ENCODE measurements around the gene SPARCL1. TPM values are rescaled to one million over a fixed set of nuclear protein-coding genes. Genes with fewer than 3 reads are reported as not detected.

Gene SPARCL1
- total RNA-seq, 1 donor from 2014 or later, result not detected

DNA sequence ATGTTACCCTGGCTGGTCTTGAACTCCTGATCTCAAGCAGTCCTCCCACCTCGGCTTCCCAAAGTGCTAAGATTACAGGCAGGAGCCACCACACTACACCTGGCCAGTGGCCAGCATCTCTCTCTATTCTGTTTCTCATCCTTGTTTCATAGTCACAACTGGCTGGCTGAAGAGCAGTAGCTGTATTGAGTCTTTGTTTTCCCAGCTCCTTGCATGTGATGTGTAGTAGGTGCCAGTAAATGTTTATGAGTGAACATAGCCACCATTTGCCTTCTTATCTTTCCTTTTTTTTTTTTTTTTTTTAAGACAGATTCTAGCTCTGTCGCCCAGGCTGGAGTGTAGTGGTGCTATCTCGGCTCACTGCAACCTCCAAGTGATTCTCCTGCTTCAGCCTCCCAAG lies 83.2 kb downstream of the SPARCL1 start:
- FAIRE-seq (no peak), DNase-seq (ENCODE audit: low read depth) (no peak)
- TF ChIP-seq CTCF (IDR thresholded peaks at IDR 0.05; ENCODE audit: insufficient read depth, low read length, severe bottlenecking), result no peak
- peaks cover under 1% of the 10 kb centered on the region for H3K36me3 ChIP-seq (ENCODE audit: control insufficient read depth, insufficient read depth, low read length)
- no peaks in the 10 kb centered on the region for H3K27me3 ChIP-seq (ENCODE audit: control insufficient read depth, insufficient read depth, low read length)
- no peak overlapping the region for H3K4me3 ChIP-seq (ENCODE audit: low read depth, low read length)

GRCh38 chr4:87444741-87445140 lies 84.4 kb downstream of the SPARCL1 start:
- H3K27me3 ChIP-seq (ENCODE audit: control insufficient read depth, insufficient read depth, low read length), result no peaks in the 10 kb centered on the region
- DNase-seq (ENCODE audit: low read depth), result no peak
- FAIRE-seq, result no peak
- no peak overlapping the region for H3K4me3 ChIP-seq (ENCODE audit: low read depth, low read length)
- H3K36me3 ChIP-seq (ENCODE audit: control insufficient read depth, insufficient read depth, low read length), result no peaks in the 10 kb centered on the region
- TF ChIP-seq CTCF (IDR thresholded peaks at IDR 0.05; ENCODE audit: insufficient read depth, low read length, severe bottlenecking), result no peak

- DNase-seq (ENCODE audit: low read depth) (peak; percentile 23), FAIRE-seq (no peak)
- no peaks in the 10 kb centered on the region for H3K27me3 ChIP-seq (ENCODE audit: control insufficient read depth, insufficient read depth, low read length)
- H3K4me3 ChIP-seq (ENCODE audit: low read depth, low read length), result no peak overlapping the region
- TF ChIP-seq CTCF (IDR thresholded peaks at IDR 0.05; ENCODE audit: insufficient read depth, low read length, severe bottlenecking), result no peak
- H3K36me3 ChIP-seq (ENCODE audit: control insufficient read depth, insufficient read depth, low read length), result peaks cover 3% of the 10 kb centered on the region
These were observed 86.3 kb downstream of the SPARCL1 start for GRCh38 chr4:87442889-87443288.

DNA sequence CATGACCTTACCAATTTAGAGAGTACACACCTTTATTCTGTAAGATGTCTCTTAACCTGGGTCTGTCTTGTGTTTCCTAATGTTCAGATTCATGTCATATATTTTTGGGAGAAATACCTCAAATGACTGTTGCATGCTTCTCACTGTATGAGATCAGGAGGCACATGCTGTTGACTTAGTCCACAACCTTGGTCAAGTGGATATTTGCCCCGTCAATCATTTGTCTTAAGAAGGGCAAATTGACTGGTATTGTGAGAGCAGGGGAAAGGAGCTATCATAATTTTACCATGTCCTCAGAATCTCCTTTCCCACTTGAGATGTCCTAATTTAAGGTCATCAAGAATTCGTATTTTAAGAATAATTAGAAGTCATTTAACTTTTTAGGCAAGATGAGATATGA lies 95.8 kb downstream of the SPARCL1 start:
- Histone ChIP-seq H3K4me3 (ENCODE audit: low read depth, low read length) (no peak overlapping the region), H3K27me3 (ENCODE audit: control insufficient read depth, insufficient read depth, low read length) (no peaks in the 10 kb centered on the region), H3K36me3 (ENCODE audit: control insufficient read depth, insufficient read depth, low read length) (no peaks in the 10 kb centered on the region)
- no peak for TF ChIP-seq CTCF (IDR thresholded peaks at IDR 0.05; ENCODE audit: insufficient read depth, low read length, severe bottlenecking)
- no peak for FAIRE-seq
- no peak for DNase-seq (ENCODE audit: low read depth)

- Histone ChIP-seq H3K4me3 (ENCODE audit: low read depth, low read length) (no peak overlapping the region), H3K27me3 (ENCODE audit: control insufficient read depth, insufficient read depth, low read length) (no peaks in the 10 kb centered on the region), H3K36me3 (ENCODE audit: control insufficient read depth, insufficient read depth, low read length) (no peaks in the 10 kb centered on the region)
- FAIRE-seq (peak; percentile 50), DNase-seq (ENCODE audit: low read depth) (no peak)
- TF ChIP-seq CTCF (IDR thresholded peaks at IDR 0.05; ENCODE audit: insufficient read depth, low read length, severe bottlenecking), result no peak
These were observed 99.1 kb downstream of the SPARCL1 start for GRCh38 chr4:87430038-87430437.

DNA sequence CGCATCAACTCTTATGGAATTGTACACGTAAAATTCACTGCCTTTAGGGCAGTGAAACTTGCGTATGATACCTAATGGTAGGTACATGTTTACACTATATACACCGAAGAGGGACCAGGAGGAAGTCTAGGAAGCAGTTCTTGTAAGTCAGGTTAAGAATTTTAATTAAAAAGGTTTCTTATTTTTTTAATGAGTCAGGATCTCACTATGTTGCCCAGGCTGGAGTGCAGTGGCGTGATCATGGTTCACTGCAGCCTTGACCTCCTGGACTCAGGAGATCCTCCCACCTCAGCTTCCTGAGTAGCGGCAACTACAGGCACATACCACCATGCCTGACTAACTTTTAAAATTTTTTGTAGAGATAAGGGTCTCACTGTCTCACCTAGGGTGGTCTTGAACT lies 100.2 kb downstream of the SPARCL1 start:
- TF ChIP-seq CTCF (IDR thresholded peaks at IDR 0.05; ENCODE audit: insufficient read depth, low read length, severe bottlenecking), result no peak
- no peak for DNase-seq (ENCODE audit: low read depth)
- H3K27me3 ChIP-seq (ENCODE audit: control insufficient read depth, insufficient read depth, low read length), result no peaks in the 10 kb centered on the region
- H3K36me3 ChIP-seq (ENCODE audit: control insufficient read depth, insufficient read depth, low read length), result no peaks in the 10 kb centered on the region
- H3K4me3 ChIP-seq (ENCODE audit: low read depth, low read length), result no peak overlapping the region
- FAIRE-seq, result no peak

Measured in bronchial epithelial cell (primary cell).